Adrenal gland (tissue), 12 donors: ENCODE data around the gene PFDN5. TPM values are rescaled to one million over a fixed set of nuclear protein-coding genes. Genes with fewer than 3 reads are reported as not detected.
"Not testable (repeated sequence)": the region's sequence is repeated elsewhere in the genome, so short reads cannot be mapped to it uniquely, and the experiment has no call there.

Experiments used
- DNase-seq, 7 donors: peaks; one replicate each; pipeline ENCODE4 v3.0.0-alpha.2; 2019 to 2020
- H3K27ac ChIP-seq, 5 donors: fragments of 200-600 bp; sonication (generic) in 4 of 5; 1 replicate in 3 of 5; 2 replicates in 2 of 5; pipeline versions ENCODE4 v1.5.1 to v1.8.0; 2016 to 2020; ENCODE audit warnings: mild to moderate bottlenecking in 1 of 5
- H3K27me3 ChIP-seq: fragments of 200-600 bp; 2 replicates; pipeline ENCODE4 v1.8.0; 2021
- H3K36me3 ChIP-seq, 2 donors: fragments of 200-600 bp; replicated peaks in 1 of 2; 1 replicate in 1 of 2; 2 replicates in 1 of 2; pipeline versions ENCODE4 v1.5.1 to v1.8.0; 2018 to 2022
- H3K4me1 ChIP-seq, 2 donors: fragments of 200-600 bp; replicated peaks in 1 of 2; 1 replicate in 1 of 2; 2 replicates in 1 of 2; pipeline versions ENCODE4 v1.5.1 to v1.8.0; 2018 to 2021
- H3K4me3 ChIP-seq, 4 donors: fragments of 200-600 bp; sonication (generic) in 3 of 4; one replicate each; pipeline ENCODE4 v1.5.1; 2016 to 2018
- H3K9me3 ChIP-seq, 3 donors: fragments of 200-600 bp; sonication (generic) in 1 of 3; replicated peaks in 1 of 3; 1 replicate in 2 of 3; 2 replicates in 1 of 3; pipeline versions ENCODE4 v1.5.1 to v1.8.0; 2016 to 2021
- CTCF ChIP-seq, 6 experiments: fragments of 450-650 bp in 4 of 6; fragments of 200-600 bp in 2 of 6; sonication (generic) in 1 of 6; IDR thresholded peaks; 1 replicate in 5 of 6; 2 replicates in 1 of 6; pipeline versions ENCODE4 v1.5.1 to v1.8.0; 2016 to 2021; ENCODE audit warnings: antibody characterized with exemption in 6 of 6, mild to moderate bottlenecking in 2 of 6, moderate library complexity in 1 of 6
- POLR2A ChIP-seq, 2 donors: fragments of 450-650 bp; IDR thresholded peaks; one replicate each; pipeline ENCODE4 v1.6.1; 2017; ENCODE audit warnings: antibody characterized with exemption in 2 of 2, mild to moderate bottlenecking in 2 of 2, moderate library complexity in 1 of 2
- WGBS, 4 donors: extraction: QIAGEN DNeasy Blood & Tissue Kit in 2 of 4; methylation state at CpG; one replicate each; pipeline versions ENCODE4 v1.1.5 to v1.1.7; 2013 to 2017; 5-methylcytosine and 5-hydroxymethylcytosine counted together
- intact Hi-C, 2 donors: fragments of 100-400 bp; cut with DNase I; formaldehyde crosslinking; loops; one replicate each; pipeline versions ENCODE4 v1.14.1 to v1.15.0; 2022 to 2023
- polyA plus RNA-seq, 3 donors: library from polyadenylated mRNA; stranded (reverse); fragments of 200-250 nt in 2 of 3; fragments of 350-450 nt in 1 of 3; fragmentation: Illumina TruSeq in 1 of 3; extraction: RNeasy Lipid Tissue Mini Kit (QIAGEN cat#74804) in 1 of 3; gene quantifications; one replicate each; pipeline ENCODE4 v1.2.3, GENCODE V29; 2013 to 2014
- total RNA-seq, 9 donors: library from RNA; depleted of rRNA in 4 of 9; stranded (reverse); fragments of >200 nt in 4 of 9; fragments of 120-200 nt in 1 of 9; fragmentation: NEBNext Ultra II Directional in 1 of 9; extraction: Animal tissue kit (Norgen Biotek cat#: 25700) in 1 of 9; gene quantifications; one replicate each; pipeline versions ENCODE4 v1.1.0 to v1.2.4, GENCODE V29; 2013 to 2023
- donor health status: healthy with polysubstance abuse.
- donor health status: Bipolar disorder and iron deficiency.
- donor health status: DM: yes; HTN: yes; CAD: no.
- donor health status: DM: no; HTN: no; CAD: no.
- donor health status: DM: no; HTN: no; CAD: no.
- donor health status: DM: yes; HTN: yes; CAD: no.

The PFDN5 gene
- total and polyA plus RNA-seq, 12 donors = 501 to 2,052 (median 793) TPM

GRCh38 chr12:53327435-53328042 lies 32.2 kb downstream of the PFDN5 start:
- intact Hi-C loops = loop anchor here in 1 of 2 donors (10.0 kb wide), 1 partner anchor 177 kb away; the partner anchor contains the start of genes NPFF and TARBP2
- H3K27me3 ChIP-seq = no peaks in the 10 kb centered on the region
- H3K9me3 ChIP-seq = no peaks in the 10 kb centered on the region

GRCh38 chr12:53328043-53328435 lies 32.7 kb downstream of the PFDN5 start:
- Histone ChIP-seq H3K36me3 (no peaks in the 10 kb centered on the region), H3K4me3 (no peak overlapping the region), H3K27ac (no peak overlapping the region), H3K9me3 (no peaks in the 10 kb centered on the region), H3K27me3 (no peaks in the 10 kb centered on the region), H3K4me1 (peaks cover 12 to 22% of the 10 kb centered on the region in 2 donors)
- WGBS, 4 donors = 40 to 62% (median 60%) methylated on average over 2 to 16 of the region's 16 CpGs
- no peak for DNase-seq
- intact Hi-C loops = loop anchor here in 1 of 2 donors (10.0 kb wide), 1 partner anchor 177 kb away; the partner anchor contains the start of genes NPFF and TARBP2
- TF ChIP-seq CTCF (IDR thresholded peaks at IDR 0.05) (no peak), POLR2A (IDR thresholded peaks at IDR 0.05) (no peak)

More at GRCh38 chr12:53327435-53328042, 32.2 kb downstream of the PFDN5 start:
- TF ChIP-seq CTCF (IDR thresholded peaks at IDR 0.05) = peak in 5 of 6 experiments; percentile 26 to 50 (median 42)
- no peak for TF ChIP-seq POLR2A (IDR thresholded peaks at IDR 0.05)
- WGBS, 4 donors = 76 to 94% (median 87%) methylated on average over 3 of the region's 3 CpGs
- H3K36me3 ChIP-seq = no peaks in the 10 kb centered on the region
- DNase-seq = peak in 1 of 7 donors; percentile 26
- peaks cover 12 to 22% of the 10 kb centered on the region in 2 donors for H3K4me1 ChIP-seq
- H3K27ac ChIP-seq = no peak overlapping the region
- no peak overlapping the region for H3K4me3 ChIP-seq

GRCh38 chr12:53330671-53331070 lies 35.3 kb downstream of the PFDN5 start:
- no peak for DNase-seq
- no peaks in the 10 kb centered on the region for H3K9me3 ChIP-seq
- peaks cover under 1 to 7% of the 10 kb centered on the region in 2 donors for H3K4me1 ChIP-seq
- no peaks in the 10 kb centered on the region for H3K27me3 ChIP-seq
- no peak for TF ChIP-seq POLR2A (IDR thresholded peaks at IDR 0.05)
- TF ChIP-seq CTCF (IDR thresholded peaks at IDR 0.05) = no peak
- H3K27ac ChIP-seq = no peak overlapping the region
- WGBS, 4 donors = 68 to 76% (median 71%) methylated on average over 5 of the region's 5 CpGs
- no peaks in the 10 kb centered on the region for H3K36me3 ChIP-seq
- intact Hi-C loops = no loop called here
- H3K4me3 ChIP-seq = no peak overlapping the region

GRCh38 chr12:53332339-53332738 lies 37.0 kb downstream of the PFDN5 start:
- H3K4me1 ChIP-seq, H3K27ac ChIP-seq, H3K36me3 ChIP-seq, DNase-seq, H3K4me3 ChIP-seq, H3K9me3 ChIP-seq, intact Hi-C loops, H3K27me3 ChIP-seq: not testable (repeated sequence)

- 44 to 69% (median 68%) methylated on average over 12 to 15 of the region's 15 CpGs for WGBS, 4 donors
- H3K27ac ChIP-seq = no peak overlapping the region
- no peaks in the 10 kb centered on the region for H3K4me1 ChIP-seq
- no peaks in the 10 kb centered on the region for H3K27me3 ChIP-seq
- DNase-seq = no peak
- H3K36me3 ChIP-seq = no peaks in the 10 kb centered on the region
- intact Hi-C loops = no loop called here
- no peak for TF ChIP-seq CTCF (IDR thresholded peaks at IDR 0.05)
- no peak for TF ChIP-seq POLR2A (IDR thresholded peaks at IDR 0.05)
- H3K9me3 ChIP-seq = no peaks in the 10 kb centered on the region
- no peak overlapping the region for H3K4me3 ChIP-seq
Observed at GRCh38 chr12:53332744-53333143, 37.4 kb downstream of the PFDN5 start.
